H9 (cell line): ENCODE measurements around the gene TSPAN9. TPM values are rescaled to one million over a fixed set of nuclear protein-coding genes. Genes with fewer than 3 reads are reported as not detected.

ENCODE experiments used
- DNase-seq: peaks from one replicate; pipeline ENCODE4 v3.0.0-alpha.2; 2017
- H2AFZ ChIP-seq: one replicate; pipeline ENCODE4 v1.6.1; 2013; ENCODE audit warnings: mild to moderate bottlenecking, low read length, control low read depth, moderate library complexity
- H2AK5ac ChIP-seq: 2 replicates; pipeline ENCODE4 v1.6.1; 2013; ENCODE audit warnings: low read length, control low read depth, mixed read lengths; ENCODE audit not compliant: insufficient read length
- H2BK120ac ChIP-seq: one replicate; pipeline ENCODE4 v1.6.1; 2013; ENCODE audit warnings: low read depth, mild to moderate bottlenecking, low read length, control low read depth, inconsistent platforms; ENCODE audit not compliant: poor library complexity, severe bottlenecking
- H2BK12ac ChIP-seq: 2 replicates; pipeline ENCODE4 v1.6.1; 2013; ENCODE audit warnings: low read length, control low read depth, mixed read lengths, low read depth; ENCODE audit not compliant: insufficient read length
- H2BK15ac ChIP-seq: 2 replicates; pipeline ENCODE4 v1.6.1; 2013; ENCODE audit warnings: low read depth, low read length, control low read depth
- H2BK20ac ChIP-seq: one replicate; pipeline ENCODE4 v1.6.1; 2013; ENCODE audit warnings: low read depth, mild to moderate bottlenecking, low read length, control low read depth, inconsistent platforms; ENCODE audit not compliant: poor library complexity, severe bottlenecking
- H2BK5ac ChIP-seq: 2 replicates; pipeline ENCODE4 v1.6.1; 2013; ENCODE audit warnings: low read length, control low read depth, mixed read lengths; ENCODE audit not compliant: insufficient read length
- H3K14ac ChIP-seq: 2 replicates; pipeline ENCODE4 v1.6.1; 2013; ENCODE audit warnings: low read length, control low read depth; ENCODE audit not compliant: insufficient read depth
- H3K18ac ChIP-seq: 2 replicates; pipeline ENCODE4 v1.6.1; 2013; ENCODE audit warnings: low read depth, mild to moderate bottlenecking, mixed read lengths, low read length, control low read depth; ENCODE audit not compliant: insufficient read length
- H3K23ac ChIP-seq: 2 replicates; pipeline ENCODE4 v1.6.1; 2013; ENCODE audit warnings: low read length, control low read depth, mixed read lengths, low read depth; ENCODE audit not compliant: insufficient read length
- H3K23me2 ChIP-seq: 2 replicates; pipeline ENCODE4 v1.6.1; 2013; ENCODE audit warnings: low read depth, mild to moderate bottlenecking, mixed read lengths, low read length, control low read depth; ENCODE audit not compliant: insufficient read length, poor library complexity, severe bottlenecking
- H3K27ac ChIP-seq: 2 replicates; pipeline ENCODE4 v1.5.1; 2013; ENCODE audit warnings: low read length, control low read depth, mixed read lengths, low read depth; ENCODE audit not compliant: insufficient read length
- H3K27me3 ChIP-seq: 2 replicates; pipeline ENCODE4 v1.6.1; 2013; ENCODE audit warnings: low read length, control low read depth, inconsistent platforms; ENCODE audit not compliant: insufficient read depth
- H3K4ac ChIP-seq: 2 replicates; pipeline ENCODE4 v1.6.1; 2013; ENCODE audit warnings: low read depth, mild to moderate bottlenecking, control low read depth, inconsistent platforms, low read length, moderate library complexity
- H3K4me1 ChIP-seq: 2 replicates; pipeline ENCODE4 v1.6.1; 2013; ENCODE audit warnings: low read length, control low read depth, inconsistent platforms; ENCODE audit not compliant: insufficient read depth
- H3K4me2 ChIP-seq: 2 replicates; pipeline ENCODE4 v1.6.1; 2013; ENCODE audit warnings: low read length, control low read depth, mixed read lengths; ENCODE audit not compliant: insufficient read length, insufficient read depth
- H3K56ac ChIP-seq: 2 replicates; pipeline ENCODE4 v1.6.1; 2013; ENCODE audit warnings: low read depth, mild to moderate bottlenecking, mixed read lengths, low read length, control low read depth; ENCODE audit not compliant: insufficient read length
- H3K79me1 ChIP-seq: 2 replicates; pipeline ENCODE4 v1.6.1; 2013; ENCODE audit warnings: low read depth, mild to moderate bottlenecking, moderate library complexity, low read length, control low read depth, inconsistent platforms; ENCODE audit not compliant: insufficient read depth, poor library complexity, severe bottlenecking
- H3K79me2 ChIP-seq: 2 replicates; pipeline ENCODE4 v1.6.1; 2013; ENCODE audit warnings: low read length, control low read depth, inconsistent platforms; ENCODE audit not compliant: insufficient read depth
- H3K9ac ChIP-seq: 2 replicates; pipeline ENCODE4 v1.6.1; 2013; ENCODE audit warnings: low read length, control low read depth, mixed read lengths; ENCODE audit not compliant: insufficient read length; ENCODE audit errors: extremely low read depth
- H3K9me3 ChIP-seq: one replicate; pipeline ENCODE4 v1.6.1; 2013; ENCODE audit warnings: low read depth, low read length, inconsistent platforms; ENCODE audit not compliant: control insufficient read depth
- H3T11ph ChIP-seq: one replicate; pipeline ENCODE4 v1.6.1; 2013; ENCODE audit warnings: mild to moderate bottlenecking, low read length, control low read depth, inconsistent platforms
- H4K20me1 ChIP-seq: one replicate; pipeline ENCODE4 v1.6.1; 2013; ENCODE audit not compliant: control insufficient read depth, insufficient read length, insufficient read depth
- H4K5ac ChIP-seq: 2 replicates; pipeline ENCODE4 v1.6.1; 2013; ENCODE audit warnings: low read depth, mild to moderate bottlenecking, mixed read lengths, low read length, control low read depth; ENCODE audit not compliant: insufficient read length
- H4K8ac ChIP-seq: replicated peaks from 2 replicates; pipeline ENCODE4 v1.6.1; 2013; ENCODE audit warnings: low read length, control low read depth, mixed read lengths, low read depth; ENCODE audit not compliant: insufficient read length
- H4K91ac ChIP-seq: 2 replicates; pipeline ENCODE4 v1.6.1; 2013; ENCODE audit warnings: low read depth, mild to moderate bottlenecking, moderate library complexity, mixed read lengths, low read length, control low read depth; ENCODE audit not compliant: insufficient read length
- H3K27ac Mint-ChIP-seq, 3 experiments: 2 replicates in 2 of 3; 3 replicates in 1 of 3; pipeline ENCODE4 v1.8.0; 2020 to 2021; ENCODE audit warnings: mixed read lengths in 3 of 3, mild to moderate bottlenecking in 1 of 3, moderate library complexity in 1 of 3
- H3K27me3 Mint-ChIP-seq: 2 replicates; pipeline ENCODE4 v1.8.0; 2021; ENCODE audit warnings: low read depth, mild to moderate bottlenecking, moderate library complexity, mixed read lengths
- H3K36me3 Mint-ChIP-seq, 3 experiments: 2 replicates in 2 of 3; 3 replicates in 1 of 3; pipeline ENCODE4 v1.8.0; 2020 to 2021; ENCODE audit warnings: low read depth in 3 of 3, mixed read lengths in 3 of 3; ENCODE audit not compliant: insufficient read depth in 1 of 3
- H3K4me1 Mint-ChIP-seq, 2 experiments: 2 replicates each; pipeline ENCODE4 v1.8.0; 2020; ENCODE audit warnings: mixed read lengths in 2 of 2
- H3K4me3 Mint-ChIP-seq, 2 experiments: 2 replicates in 1 of 2; 3 replicates in 1 of 2; pipeline ENCODE4 v1.8.0; 2020 to 2021; ENCODE audit warnings: mild to moderate bottlenecking in 2 of 2, mixed read lengths in 2 of 2, moderate library complexity in 1 of 2
- H3K9me3 Mint-ChIP-seq, 2 experiments: 2 replicates in 1 of 2; 3 replicates in 1 of 2; pipeline ENCODE4 v1.8.0; 2020; ENCODE audit warnings: mild to moderate bottlenecking in 2 of 2, mixed read lengths in 2 of 2, moderate library complexity in 1 of 2
- WGBS: extraction: QIAGEN DNeasy Blood & Tissue Kit; methylation state at CpG from one replicate; pipeline ENCODE4 v1.1.7; 2013; ENCODE audit warnings: missing lambda C conversion rate, low lambda C conversion rate, mixed read lengths; ENCODE audit not compliant: insufficient read length; ENCODE audit errors: extremely low coverage; 5-methylcytosine and 5-hydroxymethylcytosine counted together
- total RNA-seq: library from RNA; stranded (reverse); gene quantifications from 2 replicates; pipeline ENCODE4 v1.2.1, GENCODE V29; 2021
- TF ChIP-seq, protein P1 (sequence below): fragments of 200-600 bp; sonication (generic); conservative IDR thresholded peaks from 3 replicates; pipeline ENCODE4 v1.8.0; 2021; ENCODE audit warnings: antibody characterized with exemption, mild to moderate bottlenecking

TSPAN9 gene
- total RNA-seq, 1 experiment from 2014 or later, result 19.0 TPM

DNA sequence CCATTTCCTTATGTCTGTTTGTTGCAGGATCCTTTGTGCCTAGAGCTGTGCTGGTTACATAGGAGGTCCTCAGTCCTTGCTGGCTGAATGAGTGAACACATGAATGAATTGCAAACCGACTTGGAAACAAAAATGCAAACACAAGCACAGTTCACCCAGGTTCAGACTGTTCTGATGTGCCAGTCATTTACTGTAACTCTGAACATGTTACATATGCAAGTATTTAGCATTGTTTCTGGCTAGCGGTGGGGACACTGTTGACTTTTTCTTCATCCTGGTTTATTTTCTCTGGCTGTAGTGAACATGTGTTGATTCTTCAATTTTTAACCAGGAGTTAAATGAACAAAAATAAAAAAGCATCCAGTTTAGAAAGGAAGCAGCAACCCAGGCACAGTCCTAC is 33.4 kb downstream of the TSPAN9 start:
- H3K14ac ChIP-seq, result no peak overlapping the region
- H2BK5ac ChIP-seq, result no peak overlapping the region
- H3K4me1 ChIP-seq, result no peaks in the 10 kb centered on the region
- no peak overlapping the region for H3K9ac ChIP-seq
- no peak overlapping the region for H4K8ac ChIP-seq
- H2BK12ac ChIP-seq, result no peak overlapping the region
- H4K91ac ChIP-seq, result no peak overlapping the region
- H3K56ac ChIP-seq, result no peak overlapping the region
- H4K20me1 ChIP-seq, result no peaks in the 10 kb centered on the region
- no peak overlapping the region for H3K4me2 ChIP-seq
- no peaks in the 10 kb centered on the region for H3K23me2 ChIP-seq
- no peak overlapping the region for H2BK120ac ChIP-seq
- no peaks in the 10 kb centered on the region for H3K27me3 ChIP-seq
- H2AK5ac ChIP-seq, result no peak overlapping the region
- no peak for DNase-seq
- H3K27ac ChIP-seq, result no peak overlapping the region
- no peaks in the 10 kb centered on the region for H3K79me1 ChIP-seq
- Mint-ChIP-seq H3K9me3 (no peaks in the 10 kb centered on the region), H3K4me1 (peaks cover 7 to 19% of the 10 kb centered on the region in 2 experiments), H3K36me3 (0 out of 7 replicates have a peak, but pooled peaks cover 0 to 2% (median 0%) of the 10 kb centered on the region in 3 experiments), H3K27ac (no peak overlapping the region), H3K27me3 (no peaks in the 10 kb centered on the region), H3K4me3 (no peak overlapping the region)
- H3K9me3 ChIP-seq, result no peaks in the 10 kb centered on the region
- H3T11ph ChIP-seq, result no peak overlapping the region
- H3K4ac ChIP-seq, result no peak overlapping the region
- no peak overlapping the region for H3K18ac ChIP-seq
- TF ChIP-seq, protein P1, sequence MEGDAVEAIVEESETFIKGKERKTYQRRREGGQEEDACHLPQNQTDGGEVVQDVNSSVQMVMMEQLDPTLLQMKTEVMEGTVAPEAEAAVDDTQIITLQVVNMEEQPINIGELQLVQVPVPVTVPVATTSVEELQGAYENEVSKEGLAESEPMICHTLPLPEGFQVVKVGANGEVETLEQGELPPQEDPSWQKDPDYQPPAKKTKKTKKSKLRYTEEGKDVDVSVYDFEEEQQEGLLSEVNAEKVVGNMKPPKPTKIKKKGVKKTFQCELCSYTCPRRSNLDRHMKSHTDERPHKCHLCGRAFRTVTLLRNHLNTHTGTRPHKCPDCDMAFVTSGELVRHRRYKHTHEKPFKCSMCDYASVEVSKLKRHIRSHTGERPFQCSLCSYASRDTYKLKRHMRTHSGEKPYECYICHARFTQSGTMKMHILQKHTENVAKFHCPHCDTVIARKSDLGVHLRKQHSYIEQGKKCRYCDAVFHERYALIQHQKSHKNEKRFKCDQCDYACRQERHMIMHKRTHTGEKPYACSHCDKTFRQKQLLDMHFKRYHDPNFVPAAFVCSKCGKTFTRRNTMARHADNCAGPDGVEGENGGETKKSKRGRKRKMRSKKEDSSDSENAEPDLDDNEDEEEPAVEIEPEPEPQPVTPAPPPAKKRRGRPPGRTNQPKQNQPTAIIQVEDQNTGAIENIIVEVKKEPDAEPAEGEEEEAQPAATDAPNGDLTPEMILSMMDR, result no peak
- no peak overlapping the region for H4K5ac ChIP-seq
- no peaks in the 10 kb centered on the region for H3K79me2 ChIP-seq
- H3K23ac ChIP-seq, result no peak overlapping the region
- no peak overlapping the region for H2BK20ac ChIP-seq
- WGBS, result no CpG with 5 or more reads among the region's 2 CpGs
- no peak overlapping the region for H2AFZ ChIP-seq
- H2BK15ac ChIP-seq, result no peak overlapping the region
